Measurements from ENCODE around the gene DMD.

Gene DMD

DNA sequence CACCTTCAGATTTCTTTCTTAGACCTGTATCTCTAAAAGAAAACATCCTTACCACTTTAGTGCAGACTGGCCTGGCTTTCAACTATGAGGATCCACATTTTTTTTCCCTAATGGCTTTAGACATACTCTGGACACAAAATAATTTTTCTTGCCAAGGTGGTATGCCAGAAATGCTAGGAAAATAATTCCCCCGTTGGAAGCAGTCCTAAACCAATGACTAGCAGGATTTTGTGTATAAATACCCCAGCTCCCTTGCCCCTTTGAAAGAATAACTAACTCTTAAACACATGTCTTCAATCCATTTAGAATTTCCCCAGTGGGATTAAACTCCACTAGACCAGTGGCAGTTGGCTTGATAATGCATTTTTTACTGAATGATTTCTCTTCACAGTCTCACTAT is 1639.0 kb downstream of the DMD start:
- no peak for DNase-seq

- no peak for DNase-seq
Observed at GRCh38 chrX:31570658-31571057, 1640.7 kb downstream of the DMD start.

- no peak for DNase-seq
Observed at GRCh38 chrX:31563792-31564191, 1647.6 kb downstream of the DMD start.

- no peak for DNase-seq
Observed at GRCh38 chrX:31555506-31555905, 1655.8 kb downstream of the DMD start.

DNA sequence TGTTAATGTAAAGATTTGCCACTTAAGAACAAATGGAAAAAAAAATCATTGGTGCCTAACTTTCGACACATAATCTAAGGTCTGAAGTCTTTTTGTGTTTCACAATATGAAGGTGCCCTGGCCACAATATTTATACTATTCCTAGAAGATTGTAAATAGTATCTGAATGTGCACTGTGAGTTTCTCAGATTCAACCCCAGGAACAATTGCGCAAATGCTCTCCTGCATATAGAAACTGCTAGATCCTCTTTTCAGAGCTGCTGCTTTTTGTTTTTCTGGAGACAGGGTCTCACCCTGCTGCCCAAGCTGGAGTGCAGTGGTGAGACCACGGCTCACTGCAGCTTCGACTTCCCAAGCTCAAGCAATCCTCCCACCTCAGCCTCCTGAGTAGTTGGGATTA is 1659.4 kb downstream of the DMD start:
- DNase-seq = no peak

GRCh38 chrX:31550158-31550557 is 1661.2 kb downstream of the DMD start:
- no peak for DNase-seq

GRCh38 chrX:31547816-31548215 is 1663.5 kb downstream of the DMD start:
- no peak for DNase-seq

DNA sequence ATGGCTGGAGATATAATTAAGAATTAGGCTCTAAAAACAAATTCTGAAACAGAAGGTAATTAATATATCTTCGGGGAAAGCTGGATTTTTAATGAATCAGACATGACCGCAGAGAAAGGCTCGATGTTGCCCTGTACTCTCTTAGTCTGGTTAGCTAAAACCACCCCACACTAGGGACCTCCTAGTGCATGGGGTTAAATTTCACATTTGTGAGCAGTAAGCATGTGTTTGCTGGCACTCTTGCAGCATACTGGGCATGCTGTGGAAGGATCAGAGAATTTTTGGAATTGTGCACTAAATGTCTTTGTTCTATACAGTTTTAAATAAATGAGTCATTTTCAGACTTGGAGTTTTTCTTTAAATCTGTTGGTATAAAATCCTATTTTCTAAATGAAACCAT is 1663.9 kb downstream of the DMD start:
- DNase-seq = peak; percentile 30

- no peak for DNase-seq
Observed at GRCh38 chrX:31546126-31546525, 1665.2 kb downstream of the DMD start.

GRCh38 chrX:31545726-31546125 is 1665.6 kb downstream of the DMD start:
- no peak for DNase-seq

- no peak for DNase-seq
Observed at GRCh38 chrX:31545191-31545590, 1666.2 kb downstream of the DMD start.

DNA sequence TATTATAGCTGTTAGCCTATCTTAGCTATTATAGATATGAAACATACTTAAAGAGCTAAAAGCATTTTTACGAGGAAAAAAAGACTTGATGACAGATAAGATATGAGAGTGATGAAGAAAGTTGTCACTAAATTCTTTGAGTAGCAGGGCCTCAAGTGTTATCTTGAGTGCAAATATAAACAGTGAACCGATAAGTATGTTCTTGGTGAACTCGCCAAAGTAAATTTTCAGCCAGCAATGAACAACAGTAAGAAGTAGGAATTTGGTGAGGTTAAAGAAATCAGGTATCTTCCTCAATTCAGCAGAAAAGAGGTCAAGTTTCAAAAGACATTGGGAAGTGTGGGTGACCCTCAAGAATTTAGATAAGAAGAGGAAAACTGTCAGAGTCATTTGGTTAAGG is 1667.7 kb downstream of the DMD start:
- no peak for DNase-seq

DNA sequence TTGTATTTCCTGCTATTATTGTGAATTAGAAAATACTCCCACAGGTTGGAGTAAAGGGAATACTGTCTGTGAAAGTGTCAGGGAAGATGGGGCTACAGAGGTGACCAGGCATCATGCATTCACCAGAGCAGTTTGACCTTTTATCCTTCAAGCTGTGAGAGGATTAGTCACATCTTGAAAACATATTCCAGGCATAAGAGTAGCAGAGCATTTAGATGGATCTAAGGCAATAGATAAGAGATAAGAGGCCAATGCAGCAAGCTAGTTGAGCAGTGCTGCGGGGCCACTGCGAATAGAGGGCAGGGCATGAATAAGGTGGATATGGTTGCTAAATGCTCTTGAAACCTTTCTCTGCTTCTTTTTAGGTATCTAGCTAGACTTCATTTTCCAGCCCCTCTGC is 1668.8 kb downstream of the DMD start:
- no peak for DNase-seq

DNA sequence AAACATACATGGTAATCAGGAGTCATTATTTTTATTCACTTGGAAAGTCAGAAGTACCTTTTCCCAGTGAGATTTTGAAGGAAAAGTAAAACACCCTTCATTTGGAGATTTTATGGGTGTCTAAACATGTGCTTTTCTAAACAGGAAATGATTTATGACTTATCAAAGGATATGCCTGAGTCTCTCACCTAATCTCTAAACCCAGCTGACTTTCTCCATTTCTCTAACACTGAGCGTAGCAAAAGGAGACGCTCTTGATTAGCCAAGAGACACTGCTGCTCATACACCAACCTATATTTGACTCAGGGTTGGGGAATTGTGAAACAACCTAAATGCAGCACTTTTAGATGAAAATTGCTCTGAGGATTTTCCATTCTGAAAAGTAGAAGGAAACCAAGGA is 1671.0 kb downstream of the DMD start:
- no peak for DNase-seq

- DNase-seq = no peak
Observed at GRCh38 chrX:31527455-31528126, 1683.8 kb downstream of the DMD start.

DNA sequence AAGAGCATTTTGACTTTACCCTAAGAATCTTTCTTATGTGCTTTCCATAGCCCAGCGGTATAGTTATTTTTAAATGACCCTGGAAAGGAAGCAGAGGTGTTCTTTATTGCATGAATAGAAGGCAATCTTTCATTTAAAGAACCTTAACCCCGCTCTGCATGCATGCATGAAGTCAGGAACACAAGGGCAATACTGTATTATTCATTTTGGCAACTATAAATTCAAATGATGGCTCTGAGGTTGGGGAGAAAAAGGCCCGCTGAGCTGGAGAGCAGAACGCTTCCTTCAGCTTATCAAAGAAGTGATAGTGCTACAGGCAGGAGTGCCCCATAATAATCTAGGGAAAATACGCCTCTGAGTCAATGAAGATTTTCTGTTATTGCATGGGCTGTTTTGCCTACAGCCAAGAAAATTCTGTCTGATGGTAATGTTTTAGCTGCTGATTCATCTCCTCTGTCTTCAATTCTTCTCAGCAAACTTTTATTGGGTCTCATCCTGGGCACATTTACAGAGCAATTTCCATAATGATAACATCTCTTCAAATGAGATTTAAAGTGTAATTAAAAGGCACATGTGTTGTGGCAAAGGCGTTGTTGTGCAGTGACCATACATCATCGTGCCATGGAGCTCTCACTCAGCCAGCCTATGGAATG is 1687.3 kb downstream of the DMD start:
- DNase-seq = no peak

DNA sequence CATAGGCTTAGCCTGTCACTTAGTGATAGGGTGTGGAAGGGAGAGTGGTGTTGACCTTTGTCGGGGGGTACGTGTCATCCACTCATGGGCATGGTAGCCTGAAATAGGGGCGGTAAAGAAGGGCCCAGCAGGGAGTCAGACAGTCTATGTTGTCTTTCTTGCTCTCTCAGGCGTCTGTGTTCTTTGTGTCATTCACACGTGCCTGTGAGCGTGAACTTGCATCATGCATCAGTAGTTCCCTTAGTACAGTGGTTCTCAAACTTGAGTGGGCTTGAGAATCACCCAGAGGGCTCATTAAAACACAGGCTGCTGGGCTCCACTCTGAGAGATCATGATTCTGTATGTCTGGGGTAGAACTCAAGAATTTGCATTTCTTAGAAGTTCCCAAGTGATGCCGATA is 1688.6 kb downstream of the DMD start:
- DNase-seq = no peak

DNA sequence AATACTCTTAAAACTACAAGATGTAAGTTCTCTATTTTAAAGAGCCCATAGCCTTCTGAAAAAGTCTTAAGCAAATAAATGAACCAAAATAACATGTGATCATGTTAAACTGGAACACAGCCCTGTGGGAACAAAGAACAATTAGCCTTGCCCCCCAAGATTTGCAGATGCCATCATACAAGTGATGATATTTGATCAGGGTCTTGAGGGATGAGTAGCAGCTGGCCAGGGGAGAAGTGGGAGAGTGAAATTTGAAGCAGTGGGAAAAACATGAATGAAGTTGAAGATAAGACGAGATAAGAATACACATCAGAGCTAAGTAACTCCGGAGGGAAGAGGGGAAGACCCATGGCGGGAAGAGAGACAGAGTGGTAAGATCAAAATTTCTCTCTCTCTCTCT is 1689.4 kb downstream of the DMD start:
- DNase-seq = no peak

DNA sequence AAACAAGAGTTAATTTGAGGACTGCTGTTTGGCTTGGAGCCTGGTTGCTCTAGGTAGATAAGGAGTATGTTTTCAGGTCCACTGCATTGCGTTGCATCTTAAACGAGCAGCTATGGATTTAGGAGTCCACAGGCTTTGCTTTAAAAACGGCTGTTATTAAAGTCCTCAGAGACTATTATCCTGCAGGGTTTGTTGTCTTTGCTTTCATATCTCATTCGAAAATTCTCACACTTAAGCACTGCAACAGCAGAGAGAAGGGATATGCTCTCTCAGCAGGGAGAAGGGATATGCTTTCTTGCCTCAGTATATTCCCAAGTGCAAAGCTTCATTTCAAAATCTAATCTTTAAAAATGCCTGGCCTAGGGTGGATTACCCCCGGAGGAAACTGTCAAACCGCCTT is 1694.8 kb downstream of the DMD start:
- no peak for DNase-seq

DNA sequence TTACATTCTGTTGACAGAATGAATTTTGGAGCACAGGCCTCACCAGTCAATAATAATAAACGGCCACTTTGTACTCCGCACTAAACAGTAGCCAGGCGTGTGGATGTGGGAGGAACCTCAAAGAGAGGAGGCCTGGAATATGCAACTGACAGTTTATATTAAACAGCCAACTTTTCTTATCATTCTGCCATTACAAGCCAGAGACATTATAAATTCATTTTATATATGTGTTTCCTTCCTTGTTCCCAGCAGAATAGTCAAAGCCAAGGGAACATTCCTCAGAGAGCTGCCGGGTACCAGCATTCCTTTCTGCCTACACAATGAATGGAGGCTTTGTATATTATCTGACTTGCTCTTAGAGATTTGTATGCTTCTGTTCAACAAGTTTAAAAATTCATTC is 1703.0 kb downstream of the DMD start:
- DNase-seq = no peak

DNA sequence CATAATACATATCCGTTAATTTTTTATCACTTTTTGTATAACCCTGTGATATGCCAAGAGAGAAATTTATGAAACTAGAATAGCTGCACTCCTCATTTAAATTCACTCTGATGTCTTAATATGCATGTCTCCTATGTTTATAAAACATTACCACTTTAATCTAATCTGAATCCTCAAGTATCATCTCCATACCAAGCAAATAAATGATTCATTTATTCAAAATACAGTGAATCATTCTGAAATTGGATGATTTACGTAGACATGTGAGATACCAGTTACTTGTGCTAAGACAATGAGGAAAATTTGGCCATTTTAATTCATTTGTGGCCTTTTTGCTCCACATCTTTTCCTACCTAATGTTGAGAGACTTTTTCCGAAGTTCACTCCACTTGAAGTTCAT is 1704.4 kb downstream of the DMD start:
- DNase-seq = no peak

DNA sequence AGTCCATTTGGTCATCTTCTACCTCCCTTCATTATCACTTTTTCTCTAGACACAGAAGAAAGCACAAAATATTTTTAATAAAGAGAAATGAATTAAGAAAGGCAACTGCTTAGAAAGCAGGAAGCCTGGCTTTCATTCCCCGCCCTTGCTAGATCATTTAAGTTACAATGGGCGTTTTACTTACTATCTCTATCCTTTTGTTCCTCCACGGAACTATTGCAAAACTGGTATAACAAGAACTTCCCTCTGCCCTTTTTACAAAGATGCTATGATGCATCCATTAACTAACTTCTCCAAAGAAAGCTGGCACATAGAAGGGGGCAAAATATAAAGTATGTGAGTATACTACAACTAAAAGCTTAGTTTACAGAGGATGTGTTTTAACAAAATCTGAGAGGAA is 1705.0 kb downstream of the DMD start:
- DNase-seq = no peak

GRCh38 chrX:31500921-31501320 is 1710.4 kb downstream of the DMD start:
- DNase-seq = no peak

- no peak for DNase-seq
Observed at GRCh38 chrX:31499109-31499508, 1712.2 kb downstream of the DMD start.

DNA sequence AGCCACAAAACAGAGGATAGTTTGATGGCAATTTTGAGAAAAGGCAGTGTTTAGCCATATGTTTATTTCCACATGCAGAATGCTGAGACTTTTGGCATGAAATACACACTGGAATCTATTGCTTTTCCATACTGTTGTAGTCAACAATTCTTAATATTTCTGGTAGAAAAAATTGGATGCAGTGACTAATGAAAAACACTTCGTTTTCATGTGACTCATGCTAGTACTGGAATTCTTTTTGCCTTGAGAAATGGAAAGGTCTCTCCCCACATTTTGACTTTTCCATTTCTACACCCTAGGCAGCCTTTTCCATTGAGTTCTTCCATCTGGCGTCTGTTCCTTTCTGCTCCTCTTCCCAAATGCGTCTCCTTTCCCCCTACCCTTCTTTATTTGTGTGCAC is 1714.3 kb downstream of the DMD start:
- no peak for DNase-seq

Data from left hindlimb (tissue), 1 donor.